LNCAP (cell line): Measurements from ENCODE around the gene SLC46A1.

Source experiments
- CTCF ChIP-seq: fragments of 450-650 bp; IDR thresholded peaks from 2 replicates; pipeline ENCODE4 v1.5.1; 2017; ENCODE audit warnings: mild to moderate bottlenecking

Gene SLC46A1

GRCh38 chr17:28366605-28367004, 39.4 kb downstream of the SLC46A1 start:
- no peak for TF ChIP-seq CTCF

DNA sequence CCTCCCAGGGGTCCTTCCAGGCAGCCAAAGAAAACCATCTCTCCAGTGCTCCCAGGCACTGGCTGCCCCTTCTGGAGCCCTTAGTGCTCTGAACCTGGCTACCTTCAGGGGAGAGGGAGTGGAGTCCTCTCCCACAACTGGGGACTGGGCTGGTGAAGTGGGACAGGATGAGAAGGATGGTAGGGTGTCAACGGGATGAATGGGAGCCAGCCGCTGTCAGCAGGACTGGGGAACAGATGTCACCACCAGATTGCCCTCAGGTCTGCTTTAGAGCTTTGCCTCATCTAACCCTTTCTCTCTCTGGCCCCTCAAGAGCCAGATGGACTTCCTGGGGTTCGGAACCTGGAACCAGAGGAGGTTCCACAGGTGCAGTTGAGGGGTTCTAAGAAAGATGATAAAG, 40.5 kb downstream of the SLC46A1 start:
- TF ChIP-seq CTCF: no peak

DNA sequence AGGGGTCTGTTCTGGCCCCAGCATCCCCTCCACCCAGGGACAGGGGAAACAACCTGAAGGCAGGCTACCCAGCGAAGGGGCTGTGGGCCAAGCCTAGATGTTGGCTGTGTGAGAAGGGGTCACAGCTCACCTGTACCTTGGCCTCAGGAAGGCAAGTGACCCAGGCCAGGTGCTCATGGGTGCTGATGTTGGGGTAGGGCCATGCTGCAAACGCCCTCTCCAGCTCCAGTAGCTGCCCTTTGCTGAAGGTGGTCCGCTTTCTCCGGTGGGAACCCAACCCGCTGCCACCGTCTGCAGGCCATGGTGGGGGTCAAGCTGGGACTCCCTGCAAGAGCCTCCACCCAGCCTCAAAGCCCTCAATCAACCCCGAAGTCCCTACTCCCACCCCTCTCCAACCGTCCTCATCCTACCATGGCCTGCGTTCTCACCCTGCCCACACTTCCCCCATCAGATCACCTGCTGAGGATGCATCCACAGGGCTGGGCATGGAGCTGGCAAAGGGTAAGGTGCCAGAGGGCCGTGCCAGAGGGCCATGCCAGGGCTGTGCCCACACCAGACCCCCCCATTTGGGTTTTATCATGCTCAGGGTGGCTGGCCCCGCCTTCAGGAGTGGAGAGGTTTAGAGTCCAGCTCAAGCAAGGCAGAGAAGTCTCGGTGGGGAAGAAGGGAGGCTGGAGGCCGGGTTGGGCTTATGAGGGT, 41.2 kb downstream of the SLC46A1 start, which contains the start of gene SEBOX:
SEBOX (minus strand) TSS at position 535 of the 699 bp plus-strand sequence; CDS start at position 487, 48 bp downstream.
- no peak for TF ChIP-seq CTCF

GRCh38 chr17:28363776-28364650, 42.0 kb downstream of the SLC46A1 start:
- no peak for TF ChIP-seq CTCF

GRCh38 chr17:28363186-28363585, 42.8 kb downstream of the SLC46A1 start:
- TF ChIP-seq CTCF: no peak

- TF ChIP-seq CTCF: no peak
Measured at GRCh38 chr17:28357901-28358197, 48.2 kb downstream of the SLC46A1 start.

DNA sequence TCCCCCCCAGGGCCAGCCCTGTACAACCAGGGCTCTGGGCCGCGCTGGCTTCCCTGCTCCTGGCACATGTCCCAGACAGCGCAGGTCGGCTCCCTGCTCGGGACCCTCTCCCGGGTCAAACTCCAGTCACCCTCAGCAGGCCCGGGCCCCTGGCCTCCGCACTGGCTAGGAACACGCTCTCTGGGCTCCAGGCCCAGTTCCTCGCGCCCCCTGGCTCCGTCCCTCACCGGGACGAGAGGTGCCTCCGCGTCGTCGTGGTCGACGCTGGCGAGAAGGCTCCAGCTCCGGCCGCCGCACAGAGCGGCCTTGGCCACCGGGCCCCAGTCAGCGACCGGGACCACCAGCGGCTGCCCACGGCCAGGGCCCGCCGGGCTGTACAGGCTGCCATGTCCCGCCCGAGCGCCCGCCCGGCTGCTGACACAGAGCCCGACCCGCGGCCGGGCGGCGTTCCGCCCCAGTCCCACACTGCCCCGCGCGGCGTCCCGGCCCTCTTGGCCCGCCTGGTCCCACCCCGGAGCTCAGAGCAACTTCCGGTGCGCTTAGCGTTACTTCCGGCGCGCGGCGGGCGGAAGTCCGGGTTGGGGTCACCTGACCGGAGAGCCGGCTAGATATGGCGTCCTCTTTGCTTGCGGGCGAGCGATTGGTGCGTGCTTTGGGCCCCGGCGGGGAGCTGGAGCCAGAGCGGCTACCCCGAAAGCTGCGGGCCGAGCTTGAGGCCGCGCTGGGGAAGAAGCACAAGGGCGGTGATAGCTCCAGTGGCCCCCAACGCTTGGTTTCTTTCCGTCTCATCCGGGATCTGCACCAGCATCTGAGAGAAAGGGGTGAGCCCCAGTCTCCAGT, 48.7 kb downstream of the SLC46A1 start, which contains the start of gene POLDIP2:
POLDIP2 (minus strand) TSS at position 467 of the 840 bp plus-strand sequence; CDS start at position 388, 79 bp downstream.
- TF ChIP-seq CTCF: no peak
